Stimulated activated CD8-positive, alpha-beta memory T cell treated with anti-CD3 and anti-CD28 coated beads, Interleukin-4, amount 100 ng/mL, for 48 hours (primary cell): Measurements from ENCODE around the gene SLC22A23.

Experiments
- DNase-seq: peaks from one replicate; pipeline ENCODE4 v3.0.0-alpha.2; 2020

SLC22A23 gene

GRCh38 chr6:3314621-3315467, 142.0 kb downstream of the SLC22A23 start:
- DNase-seq: no peak

GRCh38 chr6:3314176-3314575, 142.7 kb downstream of the SLC22A23 start:
- DNase-seq: no peak

DNA sequence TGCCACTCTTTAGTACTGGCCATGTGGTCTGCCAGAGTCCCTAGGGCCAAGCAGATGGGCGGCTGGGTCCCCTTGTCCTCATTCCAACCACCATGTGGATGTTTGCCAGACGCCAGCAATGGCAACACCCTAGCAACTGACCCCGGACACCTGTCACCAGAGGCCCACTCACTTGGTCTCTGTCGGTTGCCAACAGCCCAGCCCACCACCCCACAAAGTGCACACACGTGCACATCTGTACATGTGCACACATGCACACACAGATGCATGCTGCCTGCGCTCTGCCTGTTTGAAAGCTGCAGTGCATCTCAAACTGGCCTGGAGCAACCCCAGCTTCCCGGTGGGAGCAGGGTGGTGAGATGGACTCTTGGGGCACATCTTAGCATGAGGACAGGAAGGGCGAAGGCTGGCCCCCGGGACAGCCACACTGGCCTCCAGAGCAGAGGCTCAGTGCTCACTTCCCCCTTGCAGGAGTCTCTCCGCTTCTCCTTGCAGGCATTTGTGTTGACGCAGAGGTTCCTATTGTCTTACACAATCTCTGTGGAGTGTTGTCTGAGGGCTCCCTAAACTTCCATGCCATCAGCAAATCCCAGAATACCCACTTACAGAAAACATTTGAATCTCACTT, 144.1 kb downstream of the SLC22A23 start:
- no peak for DNase-seq

GRCh38 chr6:3311826-3312225, 145.0 kb downstream of the SLC22A23 start:
- DNase-seq: no peak

DNA sequence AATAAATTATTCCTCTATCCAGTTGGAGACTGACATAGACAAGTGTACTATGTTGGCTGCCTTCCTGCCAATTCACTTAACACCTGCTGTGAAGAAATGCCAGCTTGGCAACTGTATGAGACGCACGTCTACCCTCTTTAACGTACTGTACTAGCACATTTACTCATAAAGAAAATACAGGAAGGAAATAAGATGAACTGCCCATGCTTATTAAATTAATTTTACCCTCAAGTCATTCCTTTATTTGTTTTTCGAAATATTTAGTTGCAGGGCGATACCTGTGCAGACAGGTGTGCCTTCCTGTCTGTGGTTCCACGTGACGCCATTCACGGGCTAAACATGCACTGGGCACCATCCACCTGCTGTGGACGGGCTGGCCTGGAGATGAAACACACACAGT, 146.1 kb downstream of the SLC22A23 start:
- no peak for DNase-seq

- no peak for DNase-seq
These were observed 146.8 kb downstream of the SLC22A23 start for GRCh38 chr6:3310051-3310448.

GRCh38 chr6:3309391-3310050, 147.3 kb downstream of the SLC22A23 start:
- no peak for DNase-seq

DNA sequence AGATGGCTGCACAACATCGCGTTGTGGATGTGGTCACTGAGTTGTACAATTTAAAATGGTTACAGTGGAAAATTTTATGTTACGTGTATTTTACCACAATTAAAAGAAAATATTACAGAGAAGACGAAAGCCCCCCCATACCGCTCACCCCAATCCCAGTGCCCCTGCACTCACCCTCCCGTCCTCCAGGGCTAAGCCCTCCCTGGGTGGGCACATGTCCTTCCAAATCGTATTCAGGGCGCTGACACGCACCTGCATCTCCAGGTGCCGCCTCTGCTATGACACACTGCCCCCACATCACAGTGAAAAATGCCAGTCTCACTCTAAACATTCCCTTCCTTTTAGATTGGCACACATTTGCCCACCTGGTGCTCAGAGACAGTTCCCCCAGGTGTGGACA, 148.7 kb downstream of the SLC22A23 start:
- DNase-seq: no peak

DNA sequence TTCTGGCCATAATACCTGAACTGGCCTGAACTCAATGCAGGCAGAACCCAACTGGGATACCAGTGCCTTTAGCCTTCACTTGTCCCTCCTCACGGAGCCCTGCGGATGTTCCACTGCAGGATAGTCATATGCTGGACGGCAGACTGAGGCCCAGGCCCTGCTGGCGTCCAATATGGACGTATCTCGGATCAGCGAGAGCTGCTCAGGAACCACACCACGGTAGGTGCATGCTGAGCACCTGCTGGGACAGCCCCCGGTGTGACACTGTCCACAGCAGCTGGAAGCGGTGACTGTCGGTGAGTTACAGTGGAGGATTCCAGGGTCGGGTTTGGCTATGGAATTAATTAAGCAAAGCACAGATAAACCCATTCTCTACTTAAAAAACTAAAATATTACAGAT, 149.4 kb downstream of the SLC22A23 start:
- DNase-seq: no peak

GRCh38 chr6:3306848-3307247, 150.0 kb downstream of the SLC22A23 start:
- DNase-seq: no peak

GRCh38 chr6:3305831-3306230, 151.0 kb downstream of the SLC22A23 start:
- DNase-seq: no peak

- no peak for DNase-seq
These were observed 151.7 kb downstream of the SLC22A23 start for GRCh38 chr6:3305216-3305565.

- no peak for DNase-seq
These were observed 152.2 kb downstream of the SLC22A23 start for GRCh38 chr6:3304500-3305215.

DNA sequence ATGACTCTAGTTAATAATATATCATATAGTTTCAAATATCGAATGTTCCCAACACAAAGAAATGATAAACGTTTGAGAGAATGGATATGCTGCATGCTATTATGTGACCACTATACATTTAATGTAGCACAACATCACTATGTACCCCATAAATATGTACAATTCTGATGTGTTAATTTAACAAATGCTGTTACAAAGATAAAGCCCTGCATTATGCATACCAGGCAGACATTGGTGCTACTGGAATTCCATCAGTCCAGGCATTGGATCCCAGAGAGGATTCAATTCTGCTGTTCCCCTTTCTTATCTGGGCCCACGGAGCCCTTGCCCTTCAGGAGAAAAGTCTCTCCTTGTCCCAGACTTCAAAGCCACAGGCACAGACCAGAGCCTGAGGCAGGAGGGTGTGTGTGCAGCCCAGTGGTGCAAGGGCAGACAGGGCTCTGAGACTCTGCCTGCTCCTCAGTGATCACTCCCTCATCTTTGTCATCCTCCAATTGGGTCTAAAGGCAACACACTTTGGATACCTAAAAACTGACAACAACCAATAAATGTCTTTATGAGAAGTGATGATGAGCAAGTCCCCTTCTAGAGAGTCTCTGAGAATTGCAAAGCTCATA, 152.9 kb downstream of the SLC22A23 start:
- no peak for DNase-seq

- DNase-seq: no peak
These were observed 155.3 kb downstream of the SLC22A23 start for GRCh38 chr6:3301506-3301905.

- no peak for DNase-seq
These were observed 157.6 kb downstream of the SLC22A23 start for GRCh38 chr6:3299221-3299620.

GRCh38 chr6:3297909-3298308, 158.9 kb downstream of the SLC22A23 start:
- DNase-seq: no peak

DNA sequence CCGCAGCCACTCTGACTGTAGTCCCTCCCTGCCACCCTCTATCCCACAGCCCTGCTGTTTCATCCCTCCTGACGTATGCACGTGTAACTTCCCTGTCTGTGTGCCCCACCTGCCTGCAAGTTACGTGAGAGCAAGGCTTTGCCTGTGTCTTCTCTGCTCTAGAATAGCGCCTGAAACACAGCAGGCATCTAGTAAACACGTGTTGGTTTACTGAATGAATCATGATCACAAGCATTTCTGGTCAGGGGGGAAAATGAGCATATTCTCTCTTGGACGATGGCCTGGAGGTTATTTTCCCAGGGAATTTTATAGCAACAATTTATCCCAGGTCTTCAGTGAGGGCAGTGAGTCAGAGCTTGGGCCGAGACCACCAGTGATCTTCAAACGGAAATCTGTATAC, 159.8 kb downstream of the SLC22A23 start:
- no peak for DNase-seq

DNA sequence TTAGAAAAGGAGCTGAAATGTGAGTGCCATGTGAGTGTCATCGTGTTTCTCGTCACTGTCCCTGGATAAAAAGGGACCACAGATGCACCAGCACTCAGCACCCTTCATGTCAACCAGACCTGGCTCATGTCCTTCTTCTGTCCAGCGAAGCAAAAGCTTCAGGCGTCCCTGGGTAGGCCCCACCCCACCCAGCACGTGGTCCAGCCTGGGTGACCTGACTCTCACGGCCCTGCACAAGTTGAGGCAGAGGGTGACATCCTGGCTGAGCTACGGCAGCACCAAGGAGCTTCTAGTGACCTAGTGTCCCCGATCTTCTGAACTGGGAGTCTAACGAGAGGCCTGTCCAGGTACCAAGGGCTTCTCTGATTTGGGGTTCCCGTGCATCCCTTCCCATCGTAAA, 160.3 kb downstream of the SLC22A23 start:
- DNase-seq: no peak

DNA sequence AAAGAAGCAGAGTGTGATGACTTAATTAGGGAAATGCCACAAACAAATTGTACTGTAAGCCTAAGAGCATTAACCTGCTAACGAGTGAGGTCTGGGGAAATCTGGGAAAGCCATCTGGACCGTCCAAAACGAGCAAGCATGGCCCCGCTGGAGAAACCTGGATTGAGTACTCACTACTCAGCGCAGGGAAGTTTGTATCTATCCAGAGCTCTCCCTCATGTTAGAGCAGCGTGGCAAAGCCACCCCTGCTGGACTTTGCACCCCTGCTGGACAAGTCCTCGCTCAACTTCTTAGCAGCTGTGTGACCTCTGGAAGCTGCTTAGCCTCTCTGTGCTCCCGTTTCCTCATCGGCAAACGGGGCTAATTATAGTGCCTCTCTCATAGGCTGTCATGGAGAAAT, 160.8 kb downstream of the SLC22A23 start:
- no peak for DNase-seq

DNA sequence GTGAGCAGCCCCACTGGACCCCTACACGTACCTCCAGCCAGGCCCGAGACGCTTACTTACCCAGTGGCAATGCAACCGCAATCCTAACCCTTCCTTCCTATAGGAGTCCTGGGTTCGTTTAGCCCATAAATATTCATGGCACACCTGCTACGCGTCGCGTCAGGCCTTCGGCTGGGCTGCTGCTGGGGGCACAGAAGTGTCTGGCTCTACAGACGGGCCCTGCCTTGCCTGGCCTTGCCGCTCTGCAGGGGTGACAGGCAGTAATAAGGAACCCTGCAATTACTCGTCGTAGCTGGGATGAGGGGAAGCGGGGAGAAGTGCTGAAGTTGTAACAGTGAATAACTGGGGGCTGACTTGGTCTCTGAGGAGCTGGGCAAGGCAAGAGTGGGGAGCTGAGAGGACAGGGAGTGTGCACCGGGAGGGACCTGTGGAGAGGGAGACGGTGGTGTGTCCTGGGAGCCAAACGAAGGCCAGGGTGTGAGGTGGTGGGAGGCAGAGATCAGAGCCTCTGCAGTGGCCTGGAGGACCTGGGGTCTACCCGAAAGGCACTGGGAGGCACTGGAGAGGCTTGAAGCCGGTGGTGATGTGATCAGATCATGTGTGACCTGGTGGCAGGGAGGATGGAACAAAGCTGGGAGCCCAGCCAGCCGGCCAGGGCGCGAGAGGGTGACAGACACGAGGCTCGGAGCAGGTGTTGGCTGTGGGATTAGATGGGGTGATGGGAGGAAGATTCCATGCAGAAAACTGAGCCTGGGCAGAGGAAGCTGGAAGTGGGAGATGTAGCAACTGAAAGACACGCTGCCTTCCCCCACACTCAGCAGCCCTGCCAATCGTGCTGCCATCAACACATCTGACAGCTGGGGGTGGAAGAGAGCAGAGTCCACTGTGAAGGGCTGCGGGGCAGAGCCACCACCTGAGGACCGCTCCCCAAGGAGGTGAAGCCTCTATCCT, 161.7 kb downstream of the SLC22A23 start:
- DNase-seq: no peak

- no peak for DNase-seq
These were observed 162.5 kb downstream of the SLC22A23 start for GRCh38 chr6:3294396-3294795.
